Pancreas (tissue), 10 donors: Measurements from ENCODE around the gene TMTC2. TPM values are rescaled to one million over a fixed set of nuclear protein-coding genes. Genes with fewer than 3 reads are reported as not detected.

ENCODE experiments used
- ATAC-seq, 4 donors: fragments of 200-7000 bp; cut with Tn5 transposase; one replicate each; pipeline versions ENCODE4 v1.8.0 to v1.9.1; 2020; ENCODE audit warnings: mild to moderate bottlenecking in 4 of 4, moderate library complexity in 4 of 4
- DNase-seq, 6 donors: peaks; one replicate each; pipeline ENCODE4 v3.0.0-alpha.2; 2020
- FAIRE-seq: peaks from 2 replicates; lab custom pipeline; 2012; peaks lifted over from hg19 to GRCh38; lab: Jason Lieb, UNC
- H3K27ac ChIP-seq, 4 donors: fragments of 200-600 bp; sonication (generic); 1 replicate in 3 of 4; 2 replicates in 1 of 4; pipeline versions ENCODE4 v1.5.0 to v1.8.0; 2020
- H3K27me3 ChIP-seq, 4 donors: fragments of 200-600 bp; one replicate each; pipeline ENCODE4 v1.8.0; 2021
- H3K36me3 ChIP-seq, 3 donors: fragments of 200-600 bp; sonication (generic) in 1 of 3; one replicate each; pipeline versions ENCODE4 v1.5.0 to v1.8.0; 2020 to 2021
- H3K4me1 ChIP-seq, 3 donors: fragments of 200-600 bp; one replicate each; pipeline ENCODE4 v1.8.0; 2021
- H3K4me3 ChIP-seq, 4 donors: fragments of 200-600 bp; sonication (generic) in 2 of 4; one replicate each; pipeline versions ENCODE4 v1.5.0 to v1.8.0; 2020 to 2021
- H3K9me3 ChIP-seq, 4 donors: fragments of 200-600 bp; one replicate each; pipeline ENCODE4 v1.8.0; 2021
- CTCF ChIP-seq, 4 donors: fragments of 200-600 bp; sonication (generic) in 3 of 4; IDR thresholded peaks; one replicate each; pipeline versions ENCODE4 v1.5.0 to v1.8.0; 2021; ENCODE audit warnings: antibody characterized with exemption in 4 of 4
- WGBS, 2 donors: extraction: QIAGEN DNeasy Blood & Tissue Kit; methylation state at CpG; one replicate each; pipeline ENCODE4 v1.1.7; 2013; 5-methylcytosine and 5-hydroxymethylcytosine counted together
- intact Hi-C, 3 donors: fragments of 100-400 bp; cut with DNase I; formaldehyde crosslinking; loops; one replicate each; pipeline versions ENCODE4 v1.11.1 to v1.14.2; 2022
- polyA plus RNA-seq, 2 donors: library from polyadenylated mRNA; stranded (reverse); fragments of 200-250 nt; gene quantifications; one replicate each; pipeline ENCODE4 v1.2.3, GENCODE V29; 2013
- total RNA-seq, 6 donors: library from RNA; stranded (reverse); fragmentation: NEBNext Ultra II Directional in 4 of 6; extraction: Animal tissue kit (Norgen Biotek cat#: 25700) in 4 of 6; gene quantifications; one replicate each; pipeline versions ENCODE4 v1.2.1 to v1.2.4, GENCODE V29; 2021 to 2023
- donor health status: healthy with polysubstance abuse.
- donor health status: DM: no; HTN: no; CAD: no; lungs with moderate emphysema.
- donor health status: DM: no; HTN: no; CAD: no.
- donor health status: control.
- donor health status: control.
- donor health status: Bipolar disorder and iron deficiency.
- donor health status: DM: yes; HTN: yes; CAD: no.
- donor health status: DM: no; HTN: no; CAD: no.
- donor health status: DM: no; HTN: no; CAD: no.
- donor health status: DM: yes; HTN: yes; CAD: no.

Gene TMTC2
- total and polyA plus RNA-seq, 8 donors = 5.3 to 14.4 (median 6.4) TPM

GRCh38 chr12:82687021-82688011 lies 610 bp downstream of the TMTC2 start:
- Histone ChIP-seq H3K9me3 (no peaks in the 10 kb centered on the region), H3K27me3 (no peaks in the 10 kb centered on the region), H3K4me3 (peak overlapping the region; percentile 60 to 81 (median 78)), H3K36me3 (no peaks in the 10 kb centered on the region), H3K27ac (peak overlapping the region; percentile 89 to 98 (median 92)), H3K4me1 (peaks cover 2 to 25% (median 11%) of the 10 kb centered on the region in 3 donors)
- FAIRE-seq (no peak), ATAC-seq (peak; percentile 54 to 70 (median 61)), DNase-seq (peak; percentile 63 to 79 (median 71))
- TF ChIP-seq CTCF (IDR thresholded peaks at IDR 0.05) = no peak
- intact Hi-C loops = no loop called here
- 0 to 1% methylated on average over 62 to 75 of the region's 75 CpGs for WGBS, 2 donors

GRCh38 chr12:82688035-82688501 lies 1.4 kb downstream of the TMTC2 start:
- Histone ChIP-seq H3K27me3 (no peaks in the 10 kb centered on the region), H3K9me3 (no peaks in the 10 kb centered on the region), H3K36me3 (no peaks in the 10 kb centered on the region), H3K27ac (peak overlapping the region in 3 of 4 donors; percentile 89 to 98 (median 95)), H3K4me3 (peak overlapping the region; percentile 60 to 81 (median 78)), H3K4me1 (peaks cover 2 to 18% (median 3%) of the 10 kb centered on the region in 3 donors)
- FAIRE-seq (no peak), ATAC-seq (no peak), DNase-seq (no peak)
- no peak for TF ChIP-seq CTCF (IDR thresholded peaks at IDR 0.05)
- WGBS, 2 donors = 2% methylated on average over 12 of the region's 12 CpGs
- intact Hi-C loops = no loop called here

- Histone ChIP-seq H3K27ac (no peak overlapping the region), H3K4me1 (peaks cover 0 to 13% (median 0%) of the 10 kb centered on the region in 3 donors), H3K36me3 (no peaks in the 10 kb centered on the region), H3K27me3 (no peaks in the 10 kb centered on the region), H3K4me3 (peak overlapping the region in 2 of 4 donors; percentile 78 to 81), H3K9me3 (no peaks in the 10 kb centered on the region)
- WGBS, 2 donors = 70 to 83% methylated on average over 7 of the region's 7 CpGs
- intact Hi-C loops = no loop called here
- TF ChIP-seq CTCF (IDR thresholded peaks at IDR 0.05) = no peak
- ATAC-seq = no peak
- no peak for FAIRE-seq
- DNase-seq = no peak
Observed at GRCh38 chr12:82688596-82688995, 1.9 kb downstream of the TMTC2 start.

GRCh38 chr12:82690006-82690405 lies 3.3 kb downstream of the TMTC2 start:
- intact Hi-C loops = no loop called here
- no peak for FAIRE-seq
- Histone ChIP-seq H3K4me3 (no peak overlapping the region), H3K4me1 (peaks cover 0 to 11% (median 0%) of the 10 kb centered on the region in 3 donors), H3K27ac (no peak overlapping the region), H3K36me3 (no peaks in the 10 kb centered on the region), H3K27me3 (no peaks in the 10 kb centered on the region), H3K9me3 (no peaks in the 10 kb centered on the region)
- WGBS, 2 donors = 86 to 93% methylated on average over 1 of the region's 1 CpG
- no peak for DNase-seq
- TF ChIP-seq CTCF (IDR thresholded peaks at IDR 0.05) = no peak
- no peak for ATAC-seq
